Stimulated activated naive CD8-positive, alpha-beta T cell treated with anti-CD3 and anti-CD28 coated beads, Interleukin-15, amount 100 ng/mL, for 72 hours (primary cell): ENCODE results near the gene C20orf202.
A peak's percentile ranks its signal among the peaks of the same experiment; 100 is the strongest.

ENCODE experiments used
- ATAC-seq: fragments of 150-1000 bp; cut with Tn5 transposase; 2 replicates; pipeline ENCODE4 v1.10.0; 2021; ENCODE audit warnings: mild to moderate bottlenecking, moderate library complexity
- DNase-seq, 2 donors: peaks; one replicate each; pipeline ENCODE4 v3.0.0; 2021 to 2022
- H3K27ac Mint-ChIP-seq, 2 donors: one replicate each; pipeline ENCODE4 v1.8.0; 2022; ENCODE audit warnings: mild to moderate bottlenecking in 2 of 2, mixed read lengths in 2 of 2, moderate library complexity in 2 of 2
- H3K27me3 Mint-ChIP-seq: one replicate; pipeline ENCODE4 v1.8.0; 2022; ENCODE audit warnings: mixed read lengths
- H3K4me1 Mint-ChIP-seq: one replicate; pipeline ENCODE4 v1.8.0; 2022; ENCODE audit warnings: mild to moderate bottlenecking, mixed read lengths
- H3K4me3 Mint-ChIP-seq, 2 donors: one replicate each; pipeline ENCODE4 v1.8.0; 2022; ENCODE audit warnings: mild to moderate bottlenecking in 2 of 2, mixed read lengths in 2 of 2, moderate library complexity in 1 of 2
- H3K9me3 Mint-ChIP-seq, 2 donors: one replicate each; pipeline ENCODE4 v1.8.0; 2022; ENCODE audit warnings: mixed read lengths in 2 of 2

C20orf202 gene

GRCh38 chr20:1195226-1195625 lies 8.0 kb upstream of the C20orf202 start:
- ATAC-seq (no peak), DNase-seq (no peak)
- H3K27ac Mint-ChIP-seq = no peak overlapping the region
- peaks cover 0 to 5% of the 10 kb centered on the region in 2 donors for H3K9me3 Mint-ChIP-seq
- no peak overlapping the region for H3K4me3 Mint-ChIP-seq
- H3K4me1 Mint-ChIP-seq = peaks cover 6% of the 10 kb centered on the region
- H3K27me3 Mint-ChIP-seq = peaks cover 4% of the 10 kb centered on the region

GRCh38 chr20:1196634-1197033 lies 6.6 kb upstream of the C20orf202 start:
- no peak for ATAC-seq
- DNase-seq = no peak
- Mint-ChIP-seq H3K27ac (peak overlapping the region in 1 of 2 donors; percentile 27), H3K9me3 (peaks cover 0 to 5% of the 10 kb centered on the region in 2 donors), H3K4me3 (no peak overlapping the region), H3K27me3 (no peaks in the 10 kb centered on the region), H3K4me1 (peaks cover 8% of the 10 kb centered on the region)

- no peak overlapping the region for H3K4me3 Mint-ChIP-seq
- no peak for DNase-seq
- peaks cover 0 to 5% of the 10 kb centered on the region in 2 donors for H3K9me3 Mint-ChIP-seq
- no peak for ATAC-seq
- peaks cover 8% of the 10 kb centered on the region for H3K4me1 Mint-ChIP-seq
- H3K27ac Mint-ChIP-seq = no peak overlapping the region
- H3K27me3 Mint-ChIP-seq = no peaks in the 10 kb centered on the region
Measured at GRCh38 chr20:1197801-1198200, 5.5 kb upstream of the C20orf202 start.

- no peak overlapping the region for H3K4me3 Mint-ChIP-seq
Measured at GRCh38 chr20:1198751-1199150, 4.5 kb upstream of the C20orf202 start.

GRCh38 chr20:1199212-1199873 lies 3.9 kb upstream of the C20orf202 start:
- Mint-ChIP-seq H3K27ac (no peak overlapping the region), H3K4me3 (no peak overlapping the region), H3K27me3 (no peaks in the 10 kb centered on the region), H3K9me3 (peaks cover 0 to 5% of the 10 kb centered on the region in 2 donors), H3K4me1 (peaks cover 8% of the 10 kb centered on the region)
- DNase-seq (no peak), ATAC-seq (no peak)

More at GRCh38 chr20:1198751-1199150, 4.5 kb upstream of the C20orf202 start:
- ATAC-seq (no peak), DNase-seq (no peak)
- Mint-ChIP-seq H3K27ac (no peak overlapping the region), H3K9me3 (peaks cover 0 to 5% of the 10 kb centered on the region in 2 donors), H3K27me3 (no peaks in the 10 kb centered on the region), H3K4me1 (peaks cover 8% of the 10 kb centered on the region)

- Mint-ChIP-seq H3K4me1 (peaks cover 8% of the 10 kb centered on the region), H3K27ac (peak overlapping the region in 1 of 2 donors; percentile 73), H3K27me3 (no peaks in the 10 kb centered on the region), H3K4me3 (no peak overlapping the region), H3K9me3 (peaks cover 0 to 5% of the 10 kb centered on the region in 2 donors)
- ATAC-seq = no peak
- no peak for DNase-seq
Measured at GRCh38 chr20:1199964-1200363, 3.3 kb upstream of the C20orf202 start.

- peaks cover 8% of the 10 kb centered on the region for H3K4me1 Mint-ChIP-seq
- no peak overlapping the region for H3K4me3 Mint-ChIP-seq
- ATAC-seq (no peak), DNase-seq (no peak)
- H3K27ac Mint-ChIP-seq = no peak overlapping the region
- no peaks in the 10 kb centered on the region for H3K9me3 Mint-ChIP-seq
- no peaks in the 10 kb centered on the region for H3K27me3 Mint-ChIP-seq
Measured at GRCh38 chr20:1203630-1204029, 376 bp downstream of the C20orf202 start.

- ATAC-seq = no peak
- H3K27ac Mint-ChIP-seq = no peak overlapping the region
- no peak overlapping the region for H3K4me3 Mint-ChIP-seq
Measured at GRCh38 chr20:1204113-1204512, 859 bp downstream of the C20orf202 start.

GRCh38 chr20:1204576-1204975 lies 1.3 kb downstream of the C20orf202 start:
- no peak overlapping the region for H3K27ac Mint-ChIP-seq
- ATAC-seq (no peak), DNase-seq (no peak)
- H3K27me3 Mint-ChIP-seq = no peaks in the 10 kb centered on the region
- no peaks in the 10 kb centered on the region for H3K9me3 Mint-ChIP-seq
- H3K4me3 Mint-ChIP-seq = no peak overlapping the region
- peaks cover 8% of the 10 kb centered on the region for H3K4me1 Mint-ChIP-seq

More at GRCh38 chr20:1204113-1204512, 859 bp downstream of the C20orf202 start:
- Mint-ChIP-seq H3K9me3 (no peaks in the 10 kb centered on the region), H3K4me1 (peaks cover 8% of the 10 kb centered on the region), H3K27me3 (no peaks in the 10 kb centered on the region)
- DNase-seq = no peak

GRCh38 chr20:1205802-1206201 lies 2.5 kb downstream of the C20orf202 start:
- H3K27ac Mint-ChIP-seq = no peak overlapping the region
- DNase-seq = no peak
- ATAC-seq = no peak
- H3K9me3 Mint-ChIP-seq = no peaks in the 10 kb centered on the region
- no peaks in the 10 kb centered on the region for H3K4me1 Mint-ChIP-seq
- no peak overlapping the region for H3K4me3 Mint-ChIP-seq
- no peaks in the 10 kb centered on the region for H3K27me3 Mint-ChIP-seq

GRCh38 chr20:1206366-1207148 lies 3.3 kb downstream of the C20orf202 start:
- no peak overlapping the region for H3K4me3 Mint-ChIP-seq
- H3K27me3 Mint-ChIP-seq = no peaks in the 10 kb centered on the region
- H3K4me1 Mint-ChIP-seq = no peaks in the 10 kb centered on the region
- ATAC-seq (no peak), DNase-seq (no peak)
- no peak overlapping the region for H3K27ac Mint-ChIP-seq
- H3K9me3 Mint-ChIP-seq = no peaks in the 10 kb centered on the region

GRCh38 chr20:1207293-1207878 lies 4.1 kb downstream of the C20orf202 start:
- peaks cover 4% of the 10 kb centered on the region for H3K4me1 Mint-ChIP-seq
- H3K27ac Mint-ChIP-seq = no peak overlapping the region
- no peak overlapping the region for H3K4me3 Mint-ChIP-seq
- no peaks in the 10 kb centered on the region for H3K9me3 Mint-ChIP-seq
- H3K27me3 Mint-ChIP-seq = no peaks in the 10 kb centered on the region
- ATAC-seq = no peak
- no peak for DNase-seq

- no peak for DNase-seq
- Mint-ChIP-seq H3K4me1 (peaks cover 19% of the 10 kb centered on the region), H3K27me3 (no peaks in the 10 kb centered on the region), H3K4me3 (no peak overlapping the region), H3K27ac (no peak overlapping the region), H3K9me3 (no peaks in the 10 kb centered on the region)
- ATAC-seq = peak; percentile 69
Measured at GRCh38 chr20:1209447-1210387, 6.5 kb downstream of the C20orf202 start.

GRCh38 chr20:1210501-1210900 lies 7.2 kb downstream of the C20orf202 start:
- H3K27ac Mint-ChIP-seq = no peak overlapping the region
- no peaks in the 10 kb centered on the region for H3K9me3 Mint-ChIP-seq
- H3K4me1 Mint-ChIP-seq = peaks cover 27% of the 10 kb centered on the region
- no peak for ATAC-seq
- H3K27me3 Mint-ChIP-seq = no peaks in the 10 kb centered on the region
- no peak for DNase-seq
- H3K4me3 Mint-ChIP-seq = no peak overlapping the region

GRCh38 chr20:1212023-1212422 lies 8.8 kb downstream of the C20orf202 start:
- Mint-ChIP-seq H3K4me3 (no peak overlapping the region), H3K9me3 (no peaks in the 10 kb centered on the region), H3K27me3 (no peaks in the 10 kb centered on the region), H3K27ac (no peak overlapping the region), H3K4me1 (peaks cover 42% of the 10 kb centered on the region)
- DNase-seq (no peak), ATAC-seq (no peak)
